HepG2 (cell line): Measurements from ENCODE around the gene ESRRG. TPM values are rescaled to one million over a fixed set of nuclear protein-coding genes. Genes with fewer than 3 reads are reported as not detected.

Source experiments
- AKAP8 ChIP-seq: sonication (generic); formaldehyde crosslinking; IDR thresholded peaks from 2 replicates; pipeline ENCODE4 v1.5.1; 2020; ENCODE audit warnings: mild to moderate bottlenecking, missing genetic modification reagents
- ATF5 ChIP-seq: sonication (generic); formaldehyde crosslinking; IDR thresholded peaks from 2 replicates; pipeline ENCODE4 v1.4.0; 2020; ENCODE audit warnings: mild to moderate bottlenecking, low read depth, missing genetic modification reagents
- RERE ChIP-seq: IDR thresholded peaks from 2 replicates; pipeline ENCODE4 v1.6.1; 2016; ENCODE audit warnings: low read depth, missing genetic modification reagents, missing compliant biosample characterization
- ZSCAN21 ChIP-seq: sonication (generic); formaldehyde crosslinking; IDR thresholded peaks from 2 replicates; pipeline ENCODE4 v1.8.0; 2022; ENCODE audit warnings: mild to moderate bottlenecking, missing genetic modification reagents, moderate library complexity, borderline replicate concordance
- ZUFSP ChIP-seq: sonication (generic); formaldehyde crosslinking; IDR thresholded peaks from 2 replicates; pipeline ENCODE4 v1.9.0; 2021; ENCODE audit warnings: missing genetic modification reagents, mild to moderate bottlenecking, borderline replicate concordance
- polyA plus RNA-seq, 8 experiments: library from polyadenylated mRNA; depleted of rRNA in 3 of 8; stranded (reverse) in 7 of 8; unstranded in 1 of 8; fragments of >200 nt; fragmentation: Illumina TruSeq in 4 of 8; extraction: Trizol in 4 of 8; gene quantifications; 2 replicates each; pipeline versions ENCODE4 v1.2.1 to v1.2.3, GENCODE V29; 2011 to 2016; ENCODE audit warnings: low read depth in 4 of 8, missing spikeins in 1 of 8, mixed read lengths in 1 of 8; ENCODE audit not compliant: insufficient read depth in 1 of 8
- total RNA-seq, 5 experiments: library from RNA; depleted of rRNA; stranded (reverse); fragments of >200 nt; fragmentation: Illumina TruSeq; extraction: Trizol; gene quantifications; 2 replicates each; pipeline ENCODE4 v1.2.3, GENCODE V29; 2016; ENCODE audit warnings: low read depth in 1 of 5

Gene ESRRG
- total and polyA plus RNA-seq, 2 of the 13 experiments (the other 11 are each of a cell fraction or from before 2014, with no cell fraction given) = not detected

GRCh38 chr1:216587715-216588114, 135.5 kb downstream of the ESRRG start (continued):
- TF ChIP-seq ZUFSP = no peak
- no peak for TF ChIP-seq ZSCAN21
- no peak for TF ChIP-seq AKAP8 (CRISPR knock-in tag)
- TF ChIP-seq RERE (CRISPR knock-in tag) = no peak
- no peak for TF ChIP-seq ATF5 (CRISPR knock-in tag)
